IMR-90 (cell line): ENCODE results near the gene AUTS2. TPM values are rescaled to one million over a fixed set of nuclear protein-coding genes. Genes with fewer than 3 reads are reported as not detected.

ENCODE experiments used
- ATAC-seq: fragments of 200-7000 bp; cut with Tn5 transposase; 2 replicates; pipeline ENCODE4 v1.9.1; 2020; ENCODE audit warnings: low read depth, mild to moderate bottlenecking, moderate library complexity
- BruUV-seq: library from RNA; stranded (reverse); fragments of 400-500 nt; replicated peaks from 2 replicates; lab custom pipeline; 2021; lab: Mats Ljungman, UMichigan
- CTCF ChIA-PET: fragments of 300-600 bp; formaldehyde crosslinking; extraction: SDS; loops from one replicate; lab custom pipeline; 2021; ENCODE audit warnings: antibody characterized with exemption; lab: Yijun Ruan, JAX
- POLR2A ChIA-PET: fragments of 300-600 bp; sonication (Branson Sonifier 250); formaldehyde crosslinking; loops from one replicate; lab custom pipeline; 2022; ENCODE audit warnings: antibody characterized with exemption; ENCODE audit not compliant: unreplicated experiment; lab: Charles Lee
- DNase-seq: peaks from one replicate; pipeline ENCODE4 v3.0.0; 2013
- H2AFZ ChIP-seq: replicated peaks from 2 replicates; pipeline ENCODE3; 2013; ENCODE audit warnings: low read length, mild to moderate bottlenecking; ENCODE audit not compliant: poor library complexity
- H2AK5ac ChIP-seq: 2 replicates; pipeline ENCODE4 v1.6.1; 2013; ENCODE audit warnings: low read depth, low read length, inconsistent platforms
- H2AK9ac ChIP-seq: replicated peaks from 2 replicates; pipeline ENCODE3; 2013; ENCODE audit warnings: mild to moderate bottlenecking, low read depth, low read length, moderate library complexity; ENCODE audit not compliant: poor library complexity
- H2BK120ac ChIP-seq: 2 replicates; pipeline ENCODE4 v1.6.1; 2013; ENCODE audit warnings: low read depth, low read length, inconsistent platforms
- H2BK15ac ChIP-seq: 3 replicates; pipeline ENCODE4 v1.6.1; 2013; ENCODE audit warnings: low read depth, low read length, inconsistent platforms
- H2BK20ac ChIP-seq: 2 replicates; pipeline ENCODE4 v1.6.1; 2013; ENCODE audit warnings: low read depth, mild to moderate bottlenecking, inconsistent platforms, low read length, moderate library complexity
- H2BK5ac ChIP-seq: 2 replicates; pipeline ENCODE4 v1.6.1; 2013; ENCODE audit warnings: mild to moderate bottlenecking, low read depth, low read length, inconsistent platforms; ENCODE audit not compliant: poor library complexity, severe bottlenecking
- H3K14ac ChIP-seq: replicated peaks from 2 replicates; pipeline ENCODE4 v1.6.1; 2013; ENCODE audit warnings: low read depth, low read length, inconsistent platforms
- H3K18ac ChIP-seq: 2 replicates; pipeline ENCODE4 v1.6.1; 2013; ENCODE audit warnings: low read depth, low read length, control low read depth
- H3K23ac ChIP-seq: 2 replicates; pipeline ENCODE4 v1.6.1; 2013; ENCODE audit warnings: low read depth, low read length, inconsistent platforms
- H3K27ac ChIP-seq: 2 replicates; pipeline ENCODE4 v1.5.1; 2013; ENCODE audit warnings: mild to moderate bottlenecking, control low read depth, low read length; ENCODE audit not compliant: insufficient read depth
- H3K27me3 ChIP-seq: 2 replicates; pipeline ENCODE4 v1.6.1; 2013; ENCODE audit warnings: low read length; ENCODE audit not compliant: control insufficient read depth, insufficient read depth
- H3K36me3 ChIP-seq: 2 replicates; pipeline ENCODE4 v1.6.1; 2013; ENCODE audit warnings: low read length, mixed read lengths; ENCODE audit not compliant: control insufficient read depth, insufficient read depth
- H3K4ac ChIP-seq: 2 replicates; pipeline ENCODE4 v1.6.1; 2013; ENCODE audit warnings: low read depth, low read length, inconsistent platforms
- H3K4me1 ChIP-seq: 2 replicates; pipeline ENCODE4 v1.6.1; 2013; ENCODE audit warnings: low read length, mixed read lengths; ENCODE audit not compliant: control insufficient read depth, insufficient read depth
- H3K4me2 ChIP-seq: 2 replicates; pipeline ENCODE4 v1.6.1; 2013; ENCODE audit warnings: low read depth, mild to moderate bottlenecking, control low read depth, low read length, moderate library complexity
- H3K4me3 ChIP-seq: 2 replicates; pipeline ENCODE4 v1.5.1; 2013; ENCODE audit warnings: low read depth, mild to moderate bottlenecking, control low read depth, low read length, moderate library complexity; ENCODE audit not compliant: insufficient read depth
- H3K56ac ChIP-seq: 2 replicates; pipeline ENCODE4 v1.6.1; 2013; ENCODE audit warnings: low read length, inconsistent platforms; ENCODE audit not compliant: insufficient read depth; ENCODE audit errors: extremely low read depth
- H3K79me1 ChIP-seq, 2 experiments: 2 replicates each; pipeline ENCODE4 v1.6.1; 2013; ENCODE audit warnings: low read length in 2 of 2, inconsistent platforms in 1 of 2, low read depth in 1 of 2
- H3K9ac ChIP-seq: 2 replicates; pipeline ENCODE4 v1.6.1; 2013; ENCODE audit warnings: low read depth, low read length, control low read depth
- H3K9me1 ChIP-seq: 2 replicates; pipeline ENCODE4 v1.6.1; 2013; ENCODE audit warnings: low read length, inconsistent platforms; ENCODE audit not compliant: insufficient read depth
- H3K9me3 ChIP-seq: 2 replicates; pipeline ENCODE4 v1.6.1; 2013; ENCODE audit warnings: low read length; ENCODE audit not compliant: control insufficient read depth, insufficient read depth
- H4K20me1 ChIP-seq: 2 replicates; pipeline ENCODE4 v1.6.1; 2013; ENCODE audit warnings: low read length, inconsistent platforms; ENCODE audit not compliant: insufficient read depth
- H4K5ac ChIP-seq: 2 replicates; pipeline ENCODE4 v1.6.1; 2013; ENCODE audit warnings: mild to moderate bottlenecking, low read depth, low read length, control low read depth
- H4K8ac ChIP-seq, 2 experiments: 2 replicates each; pipeline ENCODE4 v1.6.1; 2013; ENCODE audit warnings: low read depth in 2 of 2, low read length in 2 of 2, control low read depth in 1 of 2, inconsistent platforms in 1 of 2
- H4K91ac ChIP-seq: 2 replicates; pipeline ENCODE4 v1.6.1; 2013; ENCODE audit warnings: low read depth, low read length, inconsistent platforms; ENCODE audit not compliant: insufficient read depth
- POLR2A ChIP-seq: IDR thresholded peaks from 2 replicates; pipeline ENCODE4 v1.6.1; 2012; ENCODE audit warnings: mild to moderate bottlenecking, low read depth, low read length
- WGBS, 2 experiments: methylation state at CpG; one replicate each; pipeline versions ENCODE4 v1.1.5 to v1.1.7; 2013; ENCODE audit warnings: missing lambda C conversion rate in 2 of 2; ENCODE audit not compliant: insufficient read length in 1 of 2; ENCODE audit errors: extremely low coverage in 2 of 2; 5-methylcytosine and 5-hydroxymethylcytosine counted together
- dilution Hi-C: fragments of 300-500 bp; cut with HindIII; formaldehyde crosslinking; loops from one replicate; pipeline ENCODE4 v1.14.3; 2018; ENCODE audit warnings: low sequenced_read_pairs; ENCODE audit not compliant: unreplicated experiment
- in situ Hi-C: fragments of 300-500 bp; cut with MboI; formaldehyde crosslinking; loops from 3 replicates; pipeline ENCODE4 v1.14.3; 2019; ENCODE audit warnings: low sequenced_read_pairs, inconsistent platforms, mixed read lengths
- intact Hi-C: fragments of 100-400 bp; cut with micrococcal nuclease; formaldehyde crosslinking; loops from 2 replicates; pipeline ENCODE4 v1.10.0; 2022
- polyA plus RNA-seq, 3 experiments: library from polyadenylated mRNA; depleted of rRNA; stranded (reverse); fragments of >200 nt; gene quantifications; 2 replicates each; pipeline ENCODE4 v1.2.3, GENCODE V29; 2012; ENCODE audit warnings: low replicate concordance in 1 of 3
- total RNA-seq: library from RNA; depleted of rRNA; stranded (reverse); fragments of >200 nt; gene quantifications from 2 replicates; pipeline ENCODE4 v1.2.3, GENCODE V29; 2012

AUTS2 gene
- total and polyA plus RNA-seq, 2 of the 4 experiments (the other 2 are of a cell fraction), result 0.90 to 3.0 TPM

- peaks cover 2% of the 10 kb centered on the region; the same call in 1 of the 2 replicates for H3K9me3 ChIP-seq
- H2BK5ac ChIP-seq, result no peak overlapping the region
- dilution Hi-C loops, result no loop called here
- no peak overlapping the region for H3K4me3 ChIP-seq
- H3K36me3 ChIP-seq, result no peaks in the 10 kb centered on the region
- no peaks in the 10 kb centered on the region for H3K79me1 ChIP-seq
- WGBS, 2 experiments, result no CpG with 5 or more reads among the region's 2 CpGs
- no peaks in the 10 kb centered on the region for H3K27me3 ChIP-seq
- no peak overlapping the region for H4K8ac ChIP-seq
- no peak overlapping the region for H2AK5ac ChIP-seq
- H3K4ac ChIP-seq, result no peak overlapping the region
- no peak overlapping the region for H2BK120ac ChIP-seq
- no peak overlapping the region for H2BK20ac ChIP-seq
- TF ChIP-seq POLR2A, result no peak
- H2BK15ac ChIP-seq, result no peak overlapping the region
- H3K56ac ChIP-seq, result no peak overlapping the region
- H3K4me1 ChIP-seq, result no peaks in the 10 kb centered on the region
- DNase-seq, result no peak
- no peak overlapping the region for H4K91ac ChIP-seq
- H3K23ac ChIP-seq, result no peak overlapping the region
- no TSS peak for BruUV-seq
- H4K20me1 ChIP-seq, result no peaks in the 10 kb centered on the region
- H4K5ac ChIP-seq, result no peak overlapping the region
- ATAC-seq, result no peak
- CTCF ChIA-PET, result no interaction called here
- POLR2A ChIA-PET, result no interaction called here
- intact Hi-C loops, result no loop called here
- no peak overlapping the region for H2AFZ ChIP-seq
- no peaks in the 10 kb centered on the region for H3K9me1 ChIP-seq
- H3K18ac ChIP-seq, result no peak overlapping the region
- in situ Hi-C loops, result no loop called here
- H3K9ac ChIP-seq, result no peak overlapping the region
- H3K14ac ChIP-seq, result no peak overlapping the region
- no peak overlapping the region for H3K27ac ChIP-seq
- no peak overlapping the region for H3K4me2 ChIP-seq
- no peak overlapping the region for H2AK9ac ChIP-seq
Observed at GRCh38 chr7:70241536-70242175, 643.4 kb downstream of the AUTS2 start.
